NCI-H82 (cell line): Measurements from ENCODE around the gene EOMES.
"Not testable (repeated sequence)": the region's sequence is repeated elsewhere in the genome, so short reads cannot be mapped to it uniquely, and the experiment has no call there.

Experiments used
- DNase-seq: peaks from one replicate; lab custom pipeline; 2025; lab: John Stamatoyannopoulos, UW

EOMES gene

GRCh38 chr3:27721717-27722564, at the start of gene EOMES:
TSS of gene EOMES (minus strand) at chr3:27722323. CDS start at chr3:27722294, 29 bp downstream.
- DNase-seq, result peak; percentile 80

- DNase-seq, result not testable (repeated sequence)
Observed at GRCh38 chr3:27770384-27770783, 48.3 kb upstream of the EOMES start.

GRCh38 chr3:27767000-27767399, 44.9 kb upstream of the EOMES start:
- no peak for DNase-seq

- DNase-seq, result no peak
Observed at GRCh38 chr3:27758083-27758482, 36.0 kb upstream of the EOMES start.

- DNase-seq, result no peak
Observed at GRCh38 chr3:27756877-27757276, 34.8 kb upstream of the EOMES start.

- no peak for DNase-seq
Observed at GRCh38 chr3:27752926-27753325, 30.8 kb upstream of the EOMES start.

- DNase-seq, result no peak
Observed at GRCh38 chr3:27749643-27750042, 27.5 kb upstream of the EOMES start.

GRCh38 chr3:27746838-27747237, 24.7 kb upstream of the EOMES start:
- DNase-seq, result peak; percentile 60

GRCh38 chr3:27740854-27741253, 18.7 kb upstream of the EOMES start:
- DNase-seq, result no peak

- DNase-seq, result no peak
Observed at GRCh38 chr3:27737091-27737490, 15.0 kb upstream of the EOMES start.

- no peak for DNase-seq
Observed at GRCh38 chr3:27730774-27731659, 8.9 kb upstream of the EOMES start.

- DNase-seq, result peak; percentile 32
Observed at GRCh38 chr3:27729748-27730611, 7.9 kb upstream of the EOMES start.

- no peak for DNase-seq
Observed at GRCh38 chr3:27729325-27729724, 7.2 kb upstream of the EOMES start.

GRCh38 chr3:27728195-27729087, 6.3 kb upstream of the EOMES start:
- peak; percentile 39 for DNase-seq

- DNase-seq, result no peak
Observed at GRCh38 chr3:27726240-27726639, 4.1 kb upstream of the EOMES start.

- DNase-seq, result no peak
Observed at GRCh38 chr3:27724459-27725197, 2.5 kb upstream of the EOMES start.

GRCh38 chr3:27723815-27724458, 1.8 kb upstream of the EOMES start:
- no peak for DNase-seq

- DNase-seq, result no peak
Observed at GRCh38 chr3:27723456-27723814, 1.3 kb upstream of the EOMES start.

GRCh38 chr3:27723001-27723445, 900 bp upstream of the EOMES start:
- DNase-seq, result peak; percentile 38
